BJ (cell line): Measurements from ENCODE around the gene CABP1. TPM values are rescaled to one million over a fixed set of nuclear protein-coding genes. Genes with fewer than 3 reads are reported as not detected.
A peak's percentile ranks its signal among the peaks of the same experiment; 100 is the strongest.

ENCODE experiments used
- CTCF ChIA-PET: fragments of 350-600 bp; formaldehyde crosslinking; extraction: SDS; loops from one replicate; lab custom pipeline; 2021; ENCODE audit warnings: antibody characterized with exemption, inconsistent platforms; lab: Yijun Ruan, JAX
- POLR2A ChIA-PET: fragments of 300-600 bp; sonication (Branson Sonifier 250); formaldehyde crosslinking; extraction: SDS; loops from one replicate; lab custom pipeline; 2021; ENCODE audit warnings: antibody characterized with exemption; lab: Charles Lee
- DNase-seq: peaks from one replicate; pipeline ENCODE4 v3.0.0-alpha.2; 2011; ENCODE audit warnings: low read depth
- H3K27me3 ChIP-seq: 2 replicates; pipeline ENCODE4 v1.6.0; 2011; ENCODE audit warnings: low read length; ENCODE audit not compliant: control insufficient read depth, insufficient read depth
- H3K36me3 ChIP-seq: 2 replicates; pipeline ENCODE4 v1.5.1; 2011; ENCODE audit warnings: low read length; ENCODE audit not compliant: control insufficient read depth, insufficient read depth
- H3K4me3 ChIP-seq: 2 replicates; pipeline ENCODE4 v1.5.1; 2011; ENCODE audit warnings: low read depth, mild to moderate bottlenecking, control low read depth, low read length
- polyA plus RNA-seq: library from polyadenylated mRNA; depleted of rRNA; stranded (reverse); fragments of >200 nt; gene quantifications from 2 replicates; pipeline ENCODE4 v1.2.3, GENCODE V29; 2011
- TF ChIP-seq, protein P1 (sequence below): IDR thresholded peaks from 2 replicates; pipeline ENCODE4 v1.5.1; 2011; ENCODE audit warnings: low read depth, mild to moderate bottlenecking, control low read depth, inconsistent platforms, low read length, moderate library complexity; ENCODE audit not compliant: insufficient read depth

CABP1 gene
- polyA plus RNA-seq, 1 experiment: not detected

DNA sequence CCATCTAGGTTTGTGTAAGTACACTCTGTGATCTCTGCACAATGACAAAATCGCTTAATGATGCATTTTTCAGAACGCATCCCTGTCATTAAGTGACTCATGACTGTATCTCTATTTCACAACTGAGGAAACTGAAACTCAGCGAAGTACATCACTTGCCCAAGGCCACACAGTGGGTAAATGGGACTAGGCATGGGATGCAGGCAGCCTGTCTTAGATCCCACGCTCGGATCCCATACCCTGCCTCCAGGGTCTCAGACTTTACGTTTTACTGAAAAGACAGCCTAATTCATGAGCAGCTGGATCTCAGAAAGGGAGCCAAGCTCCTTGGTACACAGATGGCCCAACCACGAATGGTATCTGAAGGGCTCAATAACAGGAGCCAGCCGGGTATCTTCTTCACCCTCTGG is 44.1 kb downstream of the CABP1 start:
- DNase-seq: no peak

DNA sequence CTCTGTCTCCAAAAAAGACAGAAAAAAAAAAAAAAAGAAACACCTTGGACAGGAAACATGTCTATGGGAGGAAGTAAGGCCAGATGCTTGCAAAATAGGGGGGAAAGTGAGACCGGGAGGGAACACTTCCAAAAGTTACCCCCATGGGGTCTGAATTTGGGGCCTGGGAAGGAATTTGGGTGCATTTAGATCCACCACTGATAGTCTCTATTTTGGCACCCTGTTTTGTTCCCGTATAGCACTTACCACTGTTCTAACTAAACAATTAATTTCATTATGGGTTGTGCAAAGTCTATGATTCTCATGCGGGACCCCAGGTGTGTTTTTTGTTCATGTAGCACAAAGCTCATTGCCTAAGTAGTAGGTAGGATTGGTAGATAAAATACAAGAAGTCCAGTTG is 45.1 kb downstream of the CABP1 start:
- ChIA-PET POLR2A (no interaction called here), CTCF (interaction anchor here (1.5 kb wide), 1 partner anchor 37 kb away, joined by 7 read pairs; no protein-coding TSS in a partner anchor)
- Histone ChIP-seq H3K27me3 (no peaks in the 10 kb centered on the region), H3K36me3 (no peaks in the 10 kb centered on the region), H3K4me3 (no peak overlapping the region)
- TF ChIP-seq, protein P1, sequence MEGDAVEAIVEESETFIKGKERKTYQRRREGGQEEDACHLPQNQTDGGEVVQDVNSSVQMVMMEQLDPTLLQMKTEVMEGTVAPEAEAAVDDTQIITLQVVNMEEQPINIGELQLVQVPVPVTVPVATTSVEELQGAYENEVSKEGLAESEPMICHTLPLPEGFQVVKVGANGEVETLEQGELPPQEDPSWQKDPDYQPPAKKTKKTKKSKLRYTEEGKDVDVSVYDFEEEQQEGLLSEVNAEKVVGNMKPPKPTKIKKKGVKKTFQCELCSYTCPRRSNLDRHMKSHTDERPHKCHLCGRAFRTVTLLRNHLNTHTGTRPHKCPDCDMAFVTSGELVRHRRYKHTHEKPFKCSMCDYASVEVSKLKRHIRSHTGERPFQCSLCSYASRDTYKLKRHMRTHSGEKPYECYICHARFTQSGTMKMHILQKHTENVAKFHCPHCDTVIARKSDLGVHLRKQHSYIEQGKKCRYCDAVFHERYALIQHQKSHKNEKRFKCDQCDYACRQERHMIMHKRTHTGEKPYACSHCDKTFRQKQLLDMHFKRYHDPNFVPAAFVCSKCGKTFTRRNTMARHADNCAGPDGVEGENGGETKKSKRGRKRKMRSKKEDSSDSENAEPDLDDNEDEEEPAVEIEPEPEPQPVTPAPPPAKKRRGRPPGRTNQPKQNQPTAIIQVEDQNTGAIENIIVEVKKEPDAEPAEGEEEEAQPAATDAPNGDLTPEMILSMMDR: no peak
- DNase-seq: no peak

More for the DNA sequence above, 44.1 kb downstream of the CABP1 start:
- TF ChIP-seq, protein P1: no peak
- H3K4me3 ChIP-seq: no peak overlapping the region
- no peaks in the 10 kb centered on the region for H3K27me3 ChIP-seq
- POLR2A ChIA-PET: no interaction called here
- H3K36me3 ChIP-seq: no peaks in the 10 kb centered on the region
- CTCF ChIA-PET: no interaction called here

DNA sequence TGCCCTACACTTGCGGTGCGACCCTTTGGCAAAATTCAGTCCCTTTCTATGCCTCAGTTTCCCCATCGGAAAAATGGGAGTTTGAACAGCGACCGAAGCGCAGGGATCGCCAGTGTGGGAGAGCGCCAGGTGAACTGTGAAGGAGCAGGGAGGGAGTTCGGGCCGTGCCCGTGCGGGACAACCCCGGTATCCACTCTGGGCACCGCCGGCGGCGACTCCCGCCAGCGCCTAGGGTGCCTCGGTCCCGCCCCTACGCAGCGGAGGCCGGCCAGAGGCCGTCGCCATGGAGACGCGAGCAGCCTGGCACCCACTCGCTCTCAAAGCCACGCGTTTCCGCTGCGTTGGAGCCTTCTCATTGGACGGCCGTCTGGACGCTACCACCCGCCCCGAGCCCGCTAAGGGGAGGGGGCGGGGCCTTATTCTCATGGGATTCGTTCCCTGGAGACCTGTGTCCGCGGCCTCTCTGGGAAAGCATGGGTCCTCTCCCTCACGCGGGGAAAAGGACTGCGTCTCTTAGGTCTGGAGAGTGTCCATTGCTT is 45.8 kb downstream of the CABP1 start:
- DNase-seq: peak; percentile 73
- peak overlapping the region; percentile 79 for H3K4me3 ChIP-seq
- H3K36me3 ChIP-seq: no peaks in the 10 kb centered on the region
- POLR2A ChIA-PET: no interaction called here
- H3K27me3 ChIP-seq: no peaks in the 10 kb centered on the region
- CTCF ChIA-PET: interaction anchor here (0.7 to 1.5 kb wide), 2 partner anchors 12 to 38 kb away, joined by 3 to 7 read pairs; no protein-coding TSS in a partner anchor
- TF ChIP-seq, protein P1: no peak

DNA sequence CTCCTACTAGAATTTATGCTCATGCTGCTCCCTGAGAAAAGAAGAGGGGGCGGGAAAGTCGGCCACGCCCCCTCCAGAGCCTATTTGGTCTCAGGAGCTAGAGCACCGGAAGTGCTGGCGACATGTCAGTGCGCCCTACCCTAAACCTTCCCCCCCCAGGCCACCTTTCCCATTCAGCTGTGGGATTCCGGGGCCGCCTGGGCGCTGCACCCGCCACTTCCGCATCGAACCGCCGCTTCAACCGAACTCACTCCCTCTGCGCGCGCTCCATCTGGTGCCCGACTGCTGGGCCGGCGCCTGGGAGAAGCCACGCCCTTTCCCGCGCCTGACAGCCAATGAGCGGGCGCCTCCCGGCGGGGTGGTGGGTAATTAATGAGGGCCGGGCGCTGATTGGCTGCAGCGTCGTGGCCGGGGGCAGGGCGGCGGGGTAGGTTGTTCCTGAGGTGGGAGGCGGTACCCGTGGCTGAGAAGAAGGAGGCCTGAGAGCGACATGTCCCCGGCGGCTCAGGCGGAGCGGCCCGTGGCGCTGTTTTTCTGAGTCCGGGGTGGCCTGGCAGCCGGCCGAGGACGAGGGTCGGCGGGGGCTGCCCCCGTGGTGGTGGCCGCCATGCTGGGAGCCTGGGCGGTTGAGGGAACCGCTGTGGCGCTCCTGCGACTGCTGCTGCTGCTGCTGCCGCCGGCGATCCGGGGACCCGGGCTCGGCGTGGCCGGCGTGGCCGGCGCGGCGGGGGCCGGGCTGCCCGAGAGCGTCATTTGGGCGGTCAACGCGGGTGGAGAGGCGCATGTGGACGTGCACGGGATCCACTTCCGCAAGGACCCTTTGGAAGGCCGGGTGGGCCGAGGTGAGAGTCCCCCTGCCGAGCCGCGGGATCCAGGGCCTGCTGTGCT is 46.5 kb downstream of the CABP1 start, which contains the start of gene MLEC:
Gene MLEC (plus strand): TSS at position 460 of the 888 bp plus-strand sequence. CDS start 148 bp downstream, at position 608.
- ChIA-PET CTCF (interaction anchor here (0.7 to 2.5 kb wide), 4 partner anchors 13 to 38 kb away, joined by 3 to 8 read pairs (median 5); partner anchors contain the start of gene UNC119B), POLR2A (no interaction called here)
- Histone ChIP-seq H3K4me3 (peak within 1 kb of the TSS; percentile 79), H3K27me3 (no peaks in the 10 kb centered on the region), H3K36me3 (no peaks in the 10 kb centered on the region)
- DNase-seq: peak; percentile 69
- TF ChIP-seq, protein P1: no peak
